RPMI7951 (cell line): ENCODE results near the gene BBOF1. TPM values are rescaled to one million over a fixed set of nuclear protein-coding genes. Genes with fewer than 3 reads are reported as not detected.

Experiments used
- DNase-seq: peaks from one replicate; pipeline ENCODE4 v3.0.0-alpha.2; 2012; ENCODE audit warnings: low read depth
- total RNA-seq: library from RNA; depleted of rRNA; stranded (reverse); fragments of >200 nt; shearing (Covaris generic); gene quantifications from 2 replicates; pipeline ENCODE4 v1.2.3, GENCODE V29; 2014; rRNA removed

BBOF1 gene
- total RNA-seq, 1 experiment from 2014 or later: 4.0 TPM

DNA sequence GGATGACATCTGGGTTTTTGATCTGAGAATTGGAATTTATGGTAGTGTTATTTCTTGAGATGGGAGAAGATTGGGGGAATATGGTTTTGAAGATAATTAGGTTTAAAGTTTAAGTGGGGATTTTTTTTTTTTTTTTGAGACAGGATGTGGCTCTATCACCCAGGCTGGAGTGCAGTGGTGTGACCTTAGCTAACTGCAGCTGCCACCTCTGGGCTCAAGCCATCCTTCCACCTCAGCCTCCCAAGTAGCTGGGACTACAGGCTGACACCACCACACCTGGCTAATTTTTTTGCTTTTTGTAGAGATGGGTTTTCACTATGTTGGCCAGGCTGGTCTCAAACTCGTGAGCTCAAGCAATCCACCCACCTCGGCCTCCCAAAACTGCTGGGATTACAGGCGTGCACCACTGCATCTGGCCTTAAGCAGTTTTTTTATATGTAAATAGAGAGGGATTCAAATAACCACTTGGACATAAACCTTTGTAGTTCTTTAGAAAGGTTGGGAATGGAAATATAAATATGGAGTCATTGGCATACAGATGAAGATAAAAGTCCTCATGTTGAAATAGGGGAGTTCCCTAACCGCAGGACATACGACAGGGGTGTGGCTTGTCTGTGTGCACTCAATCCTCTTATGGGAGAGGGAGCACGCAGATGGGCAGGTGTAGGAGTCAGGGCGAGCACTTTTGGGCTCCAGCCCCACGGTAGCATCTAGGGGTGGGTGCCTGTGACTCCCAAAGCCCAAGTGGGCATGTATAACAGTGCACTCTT, 70.3 kb downstream of the BBOF1 start:
- DNase-seq: no peak

DNA sequence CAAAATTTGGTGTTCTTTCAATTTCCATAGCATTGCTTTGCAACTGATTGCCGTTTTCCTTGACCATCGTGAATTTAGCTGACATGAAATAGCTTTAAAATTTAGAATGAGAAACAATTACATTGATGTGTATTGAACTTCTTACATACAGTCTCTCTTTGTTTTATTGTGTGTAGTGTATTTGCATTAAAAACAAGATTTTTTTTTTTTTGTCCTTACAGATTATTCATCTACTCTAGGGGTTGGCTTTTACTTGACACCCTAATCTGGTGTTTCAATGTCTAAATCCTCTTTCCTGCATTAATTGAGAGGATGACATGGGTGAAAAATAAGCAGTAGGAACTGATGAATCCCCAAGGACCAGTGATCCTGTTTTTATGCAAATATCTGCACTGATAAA, 86.2 kb downstream of the BBOF1 start:
- no peak for DNase-seq

DNA sequence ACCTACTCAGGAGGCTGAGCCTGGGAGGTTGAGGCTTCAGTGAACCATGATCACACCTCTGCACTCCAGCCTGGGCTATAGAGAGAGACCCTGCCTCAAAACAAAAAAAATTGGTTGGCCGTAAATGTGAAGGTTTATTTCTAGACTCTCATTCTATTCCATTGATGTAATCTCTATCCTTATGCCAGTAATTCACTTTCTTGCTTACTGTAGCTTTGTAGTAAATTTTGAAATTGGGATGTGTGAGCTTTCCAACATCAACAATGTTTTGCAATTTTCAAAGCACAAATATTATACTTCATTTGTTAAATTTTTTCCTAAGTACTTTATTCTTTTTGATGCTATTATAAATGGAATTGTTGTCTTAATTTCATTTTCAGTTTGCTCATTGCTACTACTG, 90.2 kb downstream of the BBOF1 start:
- no peak for DNase-seq

DNA sequence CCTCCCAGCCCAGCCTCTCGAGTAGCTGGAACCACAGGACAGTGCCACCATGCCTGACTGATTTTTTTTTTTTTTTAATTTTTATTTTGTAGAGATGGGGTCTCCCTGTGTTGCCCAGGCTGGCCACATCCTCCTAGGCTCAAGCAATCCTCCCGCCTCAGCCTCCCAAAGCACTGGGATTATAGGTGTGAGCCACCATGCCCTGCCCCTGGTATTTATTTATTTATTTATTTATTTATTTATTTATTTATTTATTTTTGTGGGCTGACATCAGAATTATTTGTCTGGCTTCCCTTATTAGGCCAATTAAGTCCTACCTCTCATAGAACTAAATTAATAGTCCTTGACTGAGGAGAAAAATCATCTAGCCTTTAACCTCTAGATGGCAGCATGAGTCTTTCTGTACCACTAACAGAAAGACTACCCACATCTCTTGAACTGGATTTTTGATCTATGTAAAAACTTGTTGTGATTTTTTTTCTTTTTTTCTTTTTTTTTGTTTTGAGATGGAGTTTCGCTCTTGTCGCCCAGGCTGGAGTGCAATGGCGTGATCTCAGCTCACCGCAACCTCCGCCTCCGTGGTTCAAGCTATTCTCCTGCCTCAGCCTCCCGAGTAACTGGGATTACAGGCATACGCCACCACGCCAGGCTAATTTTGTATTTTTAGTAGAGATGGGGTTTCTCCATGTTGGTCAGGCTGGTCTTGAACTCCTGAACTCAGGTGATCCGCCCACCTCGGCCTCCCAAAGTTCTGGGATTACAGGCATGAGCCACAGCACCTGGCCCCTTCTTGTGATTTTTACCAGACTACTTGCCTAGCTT, 92.5 kb downstream of the BBOF1 start:
- peak; percentile 45 for DNase-seq

Other genes starting within 250 kb of the BBOF1 start
- gene PTGR2, start 167.5 kb upstream of the BBOF1 start, total RNA-seq: 4.9 and 5.1 TPM in 2 replicates
- 64.9 and 67.9 TPM in 2 replicates for gene ZNF410, start 132.5 kb upstream of the BBOF1 start, total RNA-seq
- 1.8 and 2.1 TPM in 2 replicates for gene FAM161B, start 69.3 kb upstream of the BBOF1 start, total RNA-seq
- gene COQ6, start 69.0 kb upstream of the BBOF1 start, total RNA-seq: 24.4 and 42.7 TPM in 2 replicates
- 6.4 and 6.5 TPM in 2 replicates for gene ENTPD5, start 61 bp upstream of the BBOF1 start, total RNA-seq
- gene ALDH6A1, start 65.1 kb downstream of the BBOF1 start, total RNA-seq: 8.9 and 13.7 TPM in 2 replicates
- gene LIN52, start 65.6 kb downstream of the BBOF1 start, total RNA-seq: 11.2 and 13.5 TPM in 2 replicates
- gene VSX2, start 220.1 kb downstream of the BBOF1 start, total RNA-seq: not detected in 2 replicates